Stimulated activated naive CD4-positive, alpha-beta T cell treated with Interleukin-2 at 50 U/mL for 16 hours (primary cell): ENCODE measurements around the gene NAGA.
"Not testable (repeated sequence)": the region's sequence is repeated elsewhere in the genome, so short reads cannot be mapped to it uniquely, and the experiment has no call there.

Source experiments
- DNase-seq: peaks from one replicate; lab custom pipeline; 2025; lab: John Stamatoyannopoulos, UW

Gene NAGA

GRCh38 chr22:42070517-42071422, at the start of gene NAGA:
Gene NAGA, minus strand, starts transcription at chr22:42070812. Its CDS starts 515 bp downstream, at chr22:42070297.
- peak; percentile 92 for DNase-seq

GRCh38 chr22:42116848-42117424, 46.3 kb upstream of the NAGA start:
- no peak for DNase-seq

- DNase-seq, result not testable (repeated sequence)
Observed at GRCh38 chr22:42115420-42115830, 44.8 kb upstream of the NAGA start.

GRCh38 chr22:42114721-42115120, 44.1 kb upstream of the NAGA start:
- DNase-seq, result no peak

GRCh38 chr22:42112793-42113192, 42.2 kb upstream of the NAGA start:
- not testable (repeated sequence) for DNase-seq

GRCh38 chr22:42111798-42112197, 41.2 kb upstream of the NAGA start:
- no peak for DNase-seq

- no peak for DNase-seq
Observed at GRCh38 chr22:42108848-42109247, 38.2 kb upstream of the NAGA start.

GRCh38 chr22:42104332-42104860, 33.8 kb upstream of the NAGA start:
- DNase-seq, result not testable (repeated sequence)

- DNase-seq, result no peak
Observed at GRCh38 chr22:42101199-42101598, 30.6 kb upstream of the NAGA start.

- DNase-seq, result no peak
Observed at GRCh38 chr22:42091455-42091782, 20.8 kb upstream of the NAGA start.

GRCh38 chr22:42090596-42091454, 20.2 kb upstream of the NAGA start, which contains the start of gene NDUFA6:
Gene NDUFA6, minus strand, starts transcription at chr22:42090772. Its CDS starts 28 bp downstream, at chr22:42090744.
- DNase-seq, result peak; percentile 99

- no peak for DNase-seq
Observed at GRCh38 chr22:42086051-42086450, 15.4 kb upstream of the NAGA start.

- no peak for DNase-seq
Observed at GRCh38 chr22:42084874-42085273, 14.3 kb upstream of the NAGA start.

GRCh38 chr22:42083119-42083518, 12.5 kb upstream of the NAGA start:
- no peak for DNase-seq

- DNase-seq, result no peak
Observed at GRCh38 chr22:42080287-42080686, 9.7 kb upstream of the NAGA start.

GRCh38 chr22:42079319-42080251, 9.0 kb upstream of the NAGA start, which contains the start of gene SMDT1:
Gene SMDT1, plus strand, starts transcription at chr22:42079700. Its CDS starts 69 bp downstream, at chr22:42079769.
- peak; percentile 97 for DNase-seq

- no peak for DNase-seq
Observed at GRCh38 chr22:42078469-42079318, 8.1 kb upstream of the NAGA start.

- DNase-seq, result no peak
Observed at GRCh38 chr22:42077486-42078125, 7.0 kb upstream of the NAGA start.

- no peak for DNase-seq
Observed at GRCh38 chr22:42076764-42077485, 6.3 kb upstream of the NAGA start.
